ENCODE data around the gene KRTAP10-9. TPM values are rescaled to one million over a fixed set of nuclear protein-coding genes. Genes with fewer than 3 reads are reported as not detected.
"Not testable (repeated sequence)": the region's sequence is repeated elsewhere in the genome, so short reads cannot be mapped to it uniquely, and the experiment has no call there.

Gene KRTAP10-9
- total RNA-seq, 1 donor from 2014 or later: not detected

- intact Hi-C loops (cut with micrococcal nuclease): loop anchor here (2.0 to 10.0 kb wide), 3 partner anchors 14 to 146 kb away; partner anchors contain the start of gene UBE2G2
Observed at GRCh38 chr21:44658541-44658910, 31.6 kb downstream of the KRTAP10-9 start.

- intact Hi-C loops (cut with micrococcal nuclease): loop anchor here (2.0 to 10.0 kb wide), 3 partner anchors 14 to 146 kb away; partner anchors contain the start of gene UBE2G2
Observed at GRCh38 chr21:44658913-44659595, 32.2 kb downstream of the KRTAP10-9 start.

GRCh38 chr21:44661567-44661966 lies 34.7 kb downstream of the KRTAP10-9 start:
- intact Hi-C loops (cut with micrococcal nuclease): not testable (repeated sequence)

- intact Hi-C loops (cut with micrococcal nuclease): no loop called here
Observed at GRCh38 chr21:44664691-44665090, 37.8 kb downstream of the KRTAP10-9 start.

- intact Hi-C loops (cut with micrococcal nuclease): no loop called here
Observed at GRCh38 chr21:44666401-44667320, 39.8 kb downstream of the KRTAP10-9 start, which contains the start of gene KRTAP12-2. TSS of gene KRTAP12-2 (minus strand) at chr21:44666927. CDS start at chr21:44666886, 41 bp downstream.

- intact Hi-C loops (cut with micrococcal nuclease): no loop called here
Observed at GRCh38 chr21:44667612-44668011, 40.7 kb downstream of the KRTAP10-9 start.

- intact Hi-C loops (cut with micrococcal nuclease): no loop called here
Observed at GRCh38 chr21:44670642-44671432, 43.9 kb downstream of the KRTAP10-9 start.

GRCh38 chr21:44671911-44672310 lies 45.0 kb downstream of the KRTAP10-9 start:
- intact Hi-C loops (cut with micrococcal nuclease): no loop called here

- intact Hi-C loops (cut with micrococcal nuclease): no loop called here
Observed at GRCh38 chr21:44677881-44678280, 51.0 kb downstream of the KRTAP10-9 start.

Other genes starting within 250 kb of the KRTAP10-9 start
- gene LRRC3, start 171.6 kb upstream of the KRTAP10-9 start, total RNA-seq: 2.7 and 2.9 TPM in 2 replicates
- not detected in 2 replicates for gene KRTAP10-1, start 86.9 kb upstream of the KRTAP10-9 start, total RNA-seq
- not detected in 2 replicates for gene KRTAP10-2, start 75.6 kb upstream of the KRTAP10-9 start, total RNA-seq
- not detected in 2 replicates for gene KRTAP10-3, start 68.3 kb upstream of the KRTAP10-9 start, total RNA-seq
- not detected in 2 replicates for gene KRTAP10-4, start 53.4 kb upstream of the KRTAP10-9 start, total RNA-seq
- gene KRTAP10-5, start 46.5 kb upstream of the KRTAP10-9 start, total RNA-seq: not detected in 2 replicates
- not detected in 2 replicates for gene KRTAP10-6, start 34.6 kb upstream of the KRTAP10-9 start, total RNA-seq
- not detected in 2 replicates for gene KRTAP10-7, start 26.5 kb upstream of the KRTAP10-9 start, total RNA-seq
- not detected in 2 replicates for gene KRTAP10-8, start 15.0 kb upstream of the KRTAP10-9 start, total RNA-seq
- not detected in 2 replicates for gene KRTAP10-10, start 10.3 kb downstream of the KRTAP10-9 start, total RNA-seq
- not detected in 2 replicates for gene KRTAP10-11, start 19.3 kb downstream of the KRTAP10-9 start, total RNA-seq
- gene KRTAP12-4, start 27.6 kb downstream of the KRTAP10-9 start, total RNA-seq: not detected in 2 replicates
- gene KRTAP12-3, start 30.8 kb downstream of the KRTAP10-9 start, total RNA-seq: not detected in 2 replicates
- gene KRTAP12-2, start 39.8 kb downstream of the KRTAP10-9 start, total RNA-seq: not detected in 2 replicates
- gene KRTAP12-1, start 55.1 kb downstream of the KRTAP10-9 start, total RNA-seq: not detected in 2 replicates
- not detected in 2 replicates for gene KRTAP10-12, start 70.1 kb downstream of the KRTAP10-9 start, total RNA-seq
- not detected in 2 replicates for gene TSPEAR, start 84.5 kb downstream of the KRTAP10-9 start, total RNA-seq
- 108 and 112 TPM in 2 replicates for gene UBE2G2, start 174.7 kb downstream of the KRTAP10-9 start, total RNA-seq
- 90.0 and 96.4 TPM in 2 replicates for gene SUMO3, start 191.0 kb downstream of the KRTAP10-9 start, total RNA-seq
- gene PTTG1IP, start 246.6 kb downstream of the KRTAP10-9 start, total RNA-seq: 88.3 and 89.3 TPM in 2 replicates

All from T-helper 1 cell treated with Interleukin-12 subunit alpha and Interleukin-12 subunit beta and Interleukin-4 antibody, amounts not matched to agents 30 ng/mL and 1 ng/mL, for 36 hours (primary cell).